ENCODE results near the gene HOXB3.
A peak's percentile ranks its signal among the peaks of the same experiment; 100 is the strongest.

HOXB3 gene

GRCh38 chr17:48625495-48626244 lies 35.6 kb upstream of the HOXB3 start:
- DNase-seq: peak; percentile 48

DNA sequence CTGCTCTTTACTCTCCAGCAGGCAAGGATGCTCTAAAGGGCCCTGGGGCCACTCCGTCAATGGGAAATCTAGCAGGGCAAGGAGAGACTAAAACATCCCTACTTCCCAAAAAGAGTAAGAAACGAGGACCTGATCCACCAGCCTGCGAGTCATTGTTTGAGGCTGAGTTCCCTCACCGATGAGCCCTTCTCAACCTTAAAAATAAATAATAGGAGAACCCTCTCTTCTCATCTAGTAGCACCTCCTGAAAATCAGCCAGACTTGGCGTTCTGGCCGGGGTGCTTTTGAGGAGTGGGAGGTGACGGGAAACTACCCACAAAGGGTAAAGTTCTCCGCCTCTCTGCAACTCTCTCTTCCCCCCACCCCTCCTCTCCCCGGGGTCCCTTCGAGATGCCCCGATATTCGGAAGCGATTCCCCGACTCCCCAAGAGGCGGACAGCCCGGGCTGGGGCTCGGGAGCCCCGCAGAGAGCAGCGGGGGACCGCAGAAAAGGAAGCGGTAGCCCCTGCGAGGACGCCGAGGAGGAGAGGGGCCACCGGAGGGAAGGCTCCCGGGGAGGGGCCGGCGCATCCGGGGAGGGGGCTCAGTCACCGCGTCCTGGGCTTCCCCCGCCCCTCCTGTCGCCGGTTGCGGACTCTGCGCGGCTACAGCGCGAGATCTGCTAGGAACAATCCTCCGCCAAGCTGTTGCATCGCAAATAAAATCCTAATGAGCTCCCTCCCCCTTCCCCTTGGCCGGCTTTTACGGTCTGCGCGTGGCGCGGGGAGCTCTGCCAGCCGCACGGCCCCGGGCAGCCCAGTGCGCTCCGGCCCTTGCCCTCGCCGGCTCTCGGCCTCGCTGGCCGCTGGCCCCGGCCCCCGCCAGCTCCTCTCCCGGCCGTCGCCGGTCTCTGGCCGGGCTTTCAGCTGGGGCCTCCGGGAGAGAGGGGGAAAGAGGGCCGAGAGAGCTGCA lies 34.8 kb upstream of the HOXB3 start:
- DNase-seq: peak; percentile 15

GRCh38 chr17:48624118-48624517 lies 34.1 kb upstream of the HOXB3 start:
- no peak for DNase-seq

DNA sequence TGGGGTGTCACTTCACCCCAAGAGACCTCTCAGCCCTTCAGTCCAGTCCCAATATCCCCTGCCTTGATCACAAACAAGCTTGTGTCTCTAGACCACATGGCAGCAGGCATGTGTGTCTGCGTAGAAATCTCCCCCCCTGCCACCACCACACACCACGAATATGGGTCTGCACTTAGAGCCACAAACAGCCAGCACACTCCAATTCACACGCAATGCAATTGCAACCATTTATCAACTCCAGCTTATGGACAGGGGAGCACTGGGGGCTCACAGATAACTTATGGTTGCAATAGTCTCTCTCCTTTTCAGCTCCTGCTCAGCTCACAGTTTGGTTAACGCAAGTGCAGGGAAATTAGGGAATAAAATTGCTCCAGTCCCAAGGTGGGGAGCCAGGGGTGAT lies 33.5 kb upstream of the HOXB3 start:
- no peak for DNase-seq

- DNase-seq: no peak
Measured at GRCh38 chr17:48622857-48623256, 32.8 kb upstream of the HOXB3 start.

GRCh38 chr17:48621410-48622392 lies 31.7 kb upstream of the HOXB3 start:
- no peak for DNase-seq

DNA sequence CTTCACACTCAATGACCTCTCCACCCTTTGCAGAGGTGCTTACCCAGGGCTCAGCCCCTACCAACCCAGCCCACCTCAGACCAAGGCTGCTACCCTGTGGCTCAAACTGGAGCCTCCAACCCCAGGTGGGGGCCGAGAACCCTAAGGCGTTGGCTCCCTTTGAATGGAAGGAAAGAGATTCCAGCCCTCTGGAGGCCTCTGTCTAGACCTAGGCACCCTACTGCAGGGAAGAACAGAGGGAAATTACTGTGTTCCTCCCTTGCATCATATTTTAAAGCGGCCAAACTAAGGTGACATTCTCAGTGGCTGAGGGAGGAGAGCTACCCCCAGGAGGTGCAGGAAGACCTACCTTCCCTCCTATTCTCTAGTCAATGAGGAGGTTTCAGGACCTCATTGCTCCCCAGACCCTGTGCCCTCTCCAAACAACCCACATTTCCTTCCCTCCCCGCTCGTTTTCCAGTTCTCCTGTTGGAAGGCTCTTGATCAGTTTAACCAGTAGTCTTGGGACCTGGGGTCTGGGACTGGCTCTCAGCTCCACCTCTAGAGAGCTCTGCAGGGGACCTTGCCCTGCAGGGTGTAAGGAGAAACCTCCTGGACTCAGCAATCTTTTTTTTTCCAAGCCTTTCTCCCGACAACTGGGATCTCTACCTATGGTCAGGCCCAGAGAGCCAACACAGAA lies 30.6 kb upstream of the HOXB3 start:
- no peak for DNase-seq

- no peak for DNase-seq
Measured at GRCh38 chr17:48619826-48620449, 29.9 kb upstream of the HOXB3 start.

DNA sequence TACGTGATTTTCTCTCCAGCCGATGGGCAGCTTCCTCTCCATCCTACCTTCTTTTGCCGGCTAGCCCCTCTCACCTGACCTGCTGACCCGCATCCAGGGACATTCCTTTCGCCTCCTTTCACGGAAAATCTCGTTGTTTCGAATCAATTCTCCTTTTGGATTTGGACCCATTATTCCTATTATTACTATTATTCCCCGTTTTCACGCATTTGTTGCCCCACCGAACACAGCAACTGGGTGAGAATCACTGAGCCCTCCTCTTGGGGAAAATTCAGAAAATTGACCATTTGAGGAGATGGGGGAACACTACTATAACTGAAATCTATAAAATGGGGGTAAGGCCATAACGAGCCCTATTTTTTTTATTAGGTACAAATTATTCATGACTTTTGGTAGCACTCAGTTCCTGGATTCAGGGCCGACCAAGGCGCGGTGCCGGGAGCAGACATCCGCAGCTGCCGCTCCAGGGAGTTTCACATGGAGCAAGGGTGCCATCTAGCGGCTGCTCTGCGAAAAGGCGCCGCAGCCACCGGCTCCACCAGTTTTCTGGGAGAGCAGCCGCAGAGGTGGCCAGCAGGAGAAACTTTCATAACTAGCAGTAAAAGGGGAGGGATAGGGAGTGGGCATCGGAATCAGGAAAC lies 28.3 kb upstream of the HOXB3 start:
- peak; percentile 73 for DNase-seq

GRCh38 chr17:48617471-48618255 lies 27.6 kb upstream of the HOXB3 start:
- no peak for DNase-seq

GRCh38 chr17:48616717-48617470 lies 26.9 kb upstream of the HOXB3 start:
- DNase-seq: no peak

- DNase-seq: no peak
Measured at GRCh38 chr17:48615963-48616716, 26.1 kb upstream of the HOXB3 start.

DNA sequence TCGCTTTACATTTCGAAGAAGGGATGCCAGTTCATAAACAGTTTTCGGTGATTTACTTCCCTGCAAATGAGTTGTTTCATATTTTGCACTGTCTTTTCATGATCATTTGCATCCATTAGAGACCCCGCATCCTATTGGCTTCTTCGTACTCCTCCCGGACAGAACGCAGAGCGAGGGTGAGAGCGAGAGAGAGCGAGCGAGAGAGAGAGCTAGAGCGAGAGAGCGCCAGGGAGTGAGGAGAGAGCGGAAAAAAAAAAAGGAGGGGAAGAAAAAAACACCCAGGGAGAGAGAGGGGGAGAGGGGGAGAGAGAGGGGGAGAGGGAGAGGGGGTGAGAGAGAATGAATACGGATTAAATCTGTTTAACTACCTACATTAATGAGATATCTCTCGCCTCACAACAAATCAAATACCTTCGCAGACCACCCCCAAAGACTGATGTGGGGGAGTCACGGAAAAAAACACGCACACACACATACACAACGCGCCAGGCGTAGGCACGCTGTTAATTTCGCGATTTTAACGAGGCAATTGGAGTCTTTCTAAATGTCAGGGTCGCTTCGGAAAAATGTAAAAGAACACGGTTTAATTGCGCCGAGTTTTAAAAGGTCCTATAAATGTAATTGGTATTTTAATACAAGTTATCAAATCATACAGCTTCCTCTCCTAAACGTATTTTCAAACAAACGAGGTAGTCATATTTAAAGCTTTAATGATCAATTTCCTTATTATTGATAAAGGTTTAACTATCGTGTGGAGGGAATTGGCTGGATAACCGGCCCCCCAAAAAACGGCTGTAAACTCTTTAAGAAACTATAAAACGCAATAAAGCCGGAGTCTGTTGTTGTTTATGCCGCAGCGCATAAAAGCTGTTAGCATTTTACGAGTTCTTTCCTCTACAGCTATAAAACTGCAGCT lies 25.3 kb upstream of the HOXB3 start, which contains the start of gene HOXB8:
Gene HOXB8, minus strand, starts transcription at position 246 of the 916 bp plus-strand sequence. CDS start 588 bp downstream, outside the sequence.
- no peak for DNase-seq

- DNase-seq: peak; percentile 10
Measured at GRCh38 chr17:48613862-48614694, 24.0 kb upstream of the HOXB3 start.

DNA sequence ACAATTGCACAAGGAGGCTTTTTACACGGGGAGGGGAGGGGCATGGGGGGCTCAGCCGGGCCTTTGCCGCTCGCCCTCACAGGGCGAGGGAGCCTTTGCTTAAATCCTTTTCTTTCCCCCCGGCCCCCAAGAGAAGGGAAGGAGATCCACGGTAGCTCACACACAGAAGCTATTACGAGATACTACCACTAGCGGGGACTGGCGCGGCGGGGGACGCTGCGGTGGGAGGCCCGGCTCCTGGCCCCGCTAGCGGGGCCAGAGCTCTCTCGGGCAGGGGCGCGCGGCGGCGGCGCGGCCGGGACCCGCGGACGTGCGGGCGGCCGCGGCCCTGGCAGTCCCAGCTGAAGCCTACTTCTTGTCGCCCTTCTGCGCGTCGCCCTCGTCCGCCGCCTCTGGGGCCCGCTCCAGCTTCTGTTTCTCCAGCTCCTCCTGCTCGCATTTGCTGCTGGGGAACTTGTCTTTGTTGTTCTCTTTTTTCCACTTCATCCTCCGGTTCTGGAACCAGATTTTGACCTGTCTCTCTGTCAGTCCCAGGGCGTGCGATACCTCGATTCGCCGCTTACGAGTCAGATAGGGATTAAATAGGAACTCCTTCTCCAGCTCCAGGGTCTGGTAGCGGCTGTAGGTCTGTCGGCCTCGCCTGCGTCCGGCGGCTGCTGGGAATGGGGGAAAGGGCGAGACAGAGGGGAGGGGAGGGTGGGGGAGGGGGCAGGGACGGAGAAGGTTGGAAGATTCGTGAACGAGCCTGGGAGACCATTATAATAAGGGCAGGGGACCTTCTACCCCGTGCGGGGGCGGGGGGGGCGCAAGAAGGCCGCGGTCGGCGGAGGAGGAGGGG lies 23.0 kb upstream of the HOXB3 start:
- DNase-seq: peak; percentile 41

DNA sequence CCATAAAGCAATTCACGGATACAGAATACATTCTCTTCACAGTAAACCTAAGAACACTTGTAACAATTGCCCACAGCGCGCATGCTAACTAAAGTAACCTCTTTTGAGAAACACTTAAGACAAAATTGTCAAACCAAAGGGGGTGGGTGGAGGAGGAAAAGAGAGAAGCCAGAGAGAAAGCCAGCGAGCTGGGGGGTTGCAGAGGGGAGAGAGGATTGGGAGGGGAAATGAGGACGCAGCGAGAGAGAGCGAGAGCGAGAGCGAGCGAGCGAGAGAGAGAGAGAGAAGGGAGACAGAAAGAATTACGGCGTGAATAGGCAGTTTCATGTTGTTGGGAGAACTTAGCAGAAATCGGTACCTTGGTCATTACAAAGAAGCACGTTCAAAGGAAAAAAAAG lies 22.4 kb upstream of the HOXB3 start:
- no peak for DNase-seq
